HG03045 (cell line): ENCODE results near the gene RERE.
"Not testable (repeated sequence)": the region's sequence is repeated elsewhere in the genome, so short reads cannot be mapped to it uniquely, and the experiment has no call there.

Source experiments
- ATAC-seq: cut with Tn5 transposase; IDR thresholded peaks from one replicate; pipeline ENCODE4 v1.9.1; 2021; ENCODE audit warnings: mild to moderate bottlenecking, moderate library complexity; ENCODE audit not compliant: unreplicated experiment

The RERE gene

GRCh38 chr1:8807004-8807403 lies 10.4 kb downstream of the RERE start:
- no peak for ATAC-seq

GRCh38 chr1:8800416-8800815 lies 17.0 kb downstream of the RERE start:
- ATAC-seq = no peak

DNA sequence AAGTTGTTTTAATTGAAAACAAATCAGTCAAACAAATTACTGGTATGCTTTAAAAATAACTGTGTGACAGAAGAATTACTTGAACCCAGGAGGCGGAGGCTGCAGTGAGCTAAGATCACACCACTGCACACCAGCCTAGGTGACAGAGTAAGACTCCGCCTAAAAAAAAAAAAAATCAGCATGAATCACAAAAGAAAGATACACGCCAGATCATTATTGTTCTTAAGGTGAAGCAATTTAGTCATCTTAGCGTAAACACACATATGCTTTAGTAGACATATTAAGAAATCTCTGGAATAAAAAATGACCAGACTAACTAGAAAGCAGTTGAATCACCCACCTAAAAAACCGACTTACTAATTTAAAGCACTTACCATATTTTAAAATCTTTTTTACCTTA lies 20.2 kb downstream of the RERE start:
- ATAC-seq = no peak

- ATAC-seq = no peak
Observed at GRCh38 chr1:8796812-8797211, 20.6 kb downstream of the RERE start.

- ATAC-seq = no peak
Observed at GRCh38 chr1:8794605-8795004, 22.8 kb downstream of the RERE start.

- ATAC-seq = no peak
Observed at GRCh38 chr1:8791819-8792218, 25.6 kb downstream of the RERE start.

DNA sequence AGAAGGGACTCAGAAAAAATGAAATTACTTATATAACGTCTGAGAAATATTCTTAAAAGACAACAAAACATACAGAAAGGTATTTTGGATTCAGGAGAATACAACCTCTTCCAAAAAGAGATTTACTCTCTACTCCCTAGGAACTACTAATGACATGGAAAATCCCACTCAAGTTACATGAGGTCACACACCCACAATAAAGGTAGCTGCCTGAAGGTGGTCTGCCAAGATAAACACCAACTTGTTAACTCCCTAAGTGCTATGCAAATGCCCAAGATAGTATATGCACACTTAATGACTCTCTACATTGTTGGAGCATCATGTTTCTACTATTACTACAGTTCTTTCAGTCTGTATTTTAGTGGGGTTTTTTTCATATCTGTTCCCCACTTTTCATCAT lies 26.5 kb downstream of the RERE start:
- no peak for ATAC-seq

GRCh38 chr1:8790478-8790877 lies 27.0 kb downstream of the RERE start:
- ATAC-seq = no peak

GRCh38 chr1:8789314-8790214 lies 27.9 kb downstream of the RERE start:
- no peak for ATAC-seq

GRCh38 chr1:8787218-8787617 lies 30.2 kb downstream of the RERE start:
- ATAC-seq = no peak

GRCh38 chr1:8786204-8786603 lies 31.2 kb downstream of the RERE start:
- not testable (repeated sequence) for ATAC-seq

DNA sequence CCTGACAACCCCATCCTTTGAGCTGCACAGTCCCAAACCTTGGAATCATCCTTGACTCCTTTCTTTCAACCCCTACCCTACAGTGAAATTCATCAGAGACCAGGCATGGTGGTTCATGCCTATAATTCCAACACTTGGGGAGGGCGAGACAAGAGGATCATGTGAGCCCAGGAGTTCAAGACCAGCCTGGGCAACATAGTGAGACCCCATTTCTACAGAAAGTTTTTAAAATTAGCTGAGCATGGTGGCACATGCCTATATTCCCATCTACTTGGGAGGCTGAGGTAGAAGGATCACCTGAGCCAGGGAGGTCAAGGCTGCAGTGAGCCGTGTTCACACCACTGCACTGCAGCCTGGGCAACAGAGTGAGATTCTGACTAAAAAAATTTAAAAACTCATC lies 34.5 kb downstream of the RERE start:
- no peak for ATAC-seq

GRCh38 chr1:8782001-8782620 lies 35.3 kb downstream of the RERE start:
- ATAC-seq = no peak

DNA sequence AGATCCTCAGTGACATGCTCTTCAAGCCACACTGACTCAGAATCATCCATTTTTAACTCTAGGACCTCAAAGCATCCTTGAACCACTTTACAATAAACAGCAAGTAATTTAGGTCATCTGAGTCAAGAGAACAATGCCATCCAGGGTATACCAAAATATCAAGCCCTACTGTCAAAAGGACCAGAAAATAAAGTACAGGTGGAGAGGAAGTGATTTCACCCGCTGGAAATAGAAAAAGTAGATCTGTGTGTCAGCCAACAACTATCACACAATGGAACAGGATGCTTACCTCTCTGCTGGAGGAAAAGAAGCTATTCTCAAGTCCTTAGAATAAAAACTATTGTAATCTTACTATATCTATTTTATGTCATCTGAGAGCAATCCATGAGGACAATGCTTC lies 37.0 kb downstream of the RERE start:
- no peak for ATAC-seq

DNA sequence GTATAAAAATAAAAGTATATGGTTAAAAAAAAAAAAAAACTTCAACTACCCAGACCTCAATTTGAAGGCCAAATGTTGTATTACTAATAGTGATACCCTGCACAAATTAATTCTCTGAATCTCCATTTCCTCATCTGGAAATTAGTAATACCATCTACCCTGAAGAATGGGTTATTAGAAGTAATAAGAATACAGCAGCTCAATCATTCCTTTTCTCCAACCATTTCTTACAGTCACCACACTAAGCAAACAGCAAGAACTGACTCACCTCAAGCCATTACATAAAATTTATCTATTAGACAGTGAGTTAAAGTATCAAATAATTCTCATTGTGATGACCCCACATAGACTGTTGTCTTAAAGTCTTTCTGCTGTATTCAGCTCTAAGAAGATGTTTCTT lies 39.6 kb downstream of the RERE start:
- no peak for ATAC-seq

GRCh38 chr1:8776104-8776503 lies 41.3 kb downstream of the RERE start:
- ATAC-seq = no peak

- ATAC-seq = no peak
Observed at GRCh38 chr1:8767006-8767405, 50.4 kb downstream of the RERE start.

GRCh38 chr1:8765198-8765597 lies 52.2 kb downstream of the RERE start:
- no peak for ATAC-seq

DNA sequence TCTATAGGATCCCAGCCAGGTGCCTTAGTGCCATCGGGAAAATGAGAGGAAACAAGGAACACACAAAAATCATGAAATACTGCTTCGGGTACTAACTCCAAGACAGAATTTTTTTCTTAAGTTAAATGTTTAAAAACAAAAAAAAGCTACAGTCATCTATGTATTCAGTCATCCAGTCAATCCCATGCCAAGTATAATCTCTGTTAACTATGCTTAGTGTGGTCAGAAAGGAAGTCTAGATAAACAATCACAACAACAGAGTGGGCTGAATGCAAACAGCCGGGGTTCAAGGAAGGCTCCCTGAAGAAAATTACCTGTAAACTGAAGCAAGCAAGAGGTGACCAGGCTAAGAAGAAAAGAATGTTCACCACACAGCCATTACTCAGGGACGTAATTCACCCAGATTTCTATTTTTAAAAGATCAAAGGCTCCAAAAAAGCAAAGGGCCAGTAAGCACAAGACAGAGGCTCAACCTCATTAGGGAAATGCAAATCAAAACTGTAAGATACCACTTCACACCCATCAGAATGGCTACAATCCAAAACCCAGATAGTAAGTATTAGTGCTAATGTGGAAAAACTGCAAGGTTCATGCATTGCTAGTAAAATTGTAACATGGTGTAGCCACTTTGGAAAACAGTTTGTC lies 53.0 kb downstream of the RERE start:
- no peak for ATAC-seq

DNA sequence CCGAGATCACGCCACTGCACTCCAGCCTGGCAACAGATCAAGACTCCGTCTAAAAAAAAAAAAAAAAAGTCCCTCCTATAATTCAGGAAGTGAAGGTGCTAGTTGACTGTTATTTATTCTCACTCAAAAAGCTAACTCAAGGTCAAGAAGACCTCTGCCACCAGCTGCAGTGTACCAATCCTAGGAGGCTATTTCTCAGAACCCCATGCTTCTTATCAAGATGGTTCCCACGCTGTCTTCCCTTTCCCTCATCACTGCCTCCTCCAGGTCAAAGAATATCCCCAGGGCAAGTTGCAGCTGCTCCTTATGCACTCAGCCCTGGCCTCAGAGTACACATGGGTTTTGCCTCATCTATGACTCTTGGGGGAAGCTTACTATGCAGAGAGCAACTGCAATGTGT lies 53.6 kb downstream of the RERE start:
- ATAC-seq = no peak

DNA sequence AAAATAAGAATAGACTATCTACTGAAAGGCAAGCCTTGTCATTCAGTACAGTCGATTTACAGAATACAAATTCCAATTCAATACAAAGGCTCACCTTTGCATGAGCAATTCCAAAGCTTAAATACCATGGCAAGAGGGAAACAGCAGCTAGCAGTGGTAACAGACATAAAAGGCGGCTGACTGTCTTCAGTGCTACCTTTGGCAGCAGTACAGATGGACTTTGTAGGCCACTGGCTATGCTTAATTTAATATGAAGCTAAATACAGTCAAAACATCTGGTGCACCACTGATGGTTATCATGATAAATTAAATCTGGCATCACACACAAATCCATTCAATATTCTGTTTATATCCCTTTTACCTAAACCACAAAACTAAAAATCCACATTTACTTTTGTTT lies 62.4 kb downstream of the RERE start:
- no peak for ATAC-seq

DNA sequence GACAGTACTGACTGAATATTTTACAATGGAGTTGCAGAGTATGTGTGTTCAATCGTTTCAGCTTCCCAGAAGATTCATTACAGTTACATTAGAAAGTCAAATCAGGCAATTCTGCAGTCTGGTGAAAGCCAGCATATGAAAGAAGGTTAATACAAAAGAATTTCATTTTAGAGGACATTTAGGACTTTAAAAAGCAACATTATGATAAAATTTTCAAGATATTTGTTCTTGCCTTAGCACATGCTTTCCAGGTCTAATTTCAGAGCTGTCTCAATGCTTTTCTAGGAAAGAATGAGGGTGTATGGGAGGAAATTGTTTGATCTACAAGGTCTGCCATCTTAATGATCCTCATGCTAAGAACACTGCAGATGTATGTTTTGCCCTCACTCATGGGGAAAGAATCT lies 63.2 kb downstream of the RERE start:
- no peak for ATAC-seq
